ENCODE data around the gene ANKRD66.

ANKRD66 gene

DNA sequence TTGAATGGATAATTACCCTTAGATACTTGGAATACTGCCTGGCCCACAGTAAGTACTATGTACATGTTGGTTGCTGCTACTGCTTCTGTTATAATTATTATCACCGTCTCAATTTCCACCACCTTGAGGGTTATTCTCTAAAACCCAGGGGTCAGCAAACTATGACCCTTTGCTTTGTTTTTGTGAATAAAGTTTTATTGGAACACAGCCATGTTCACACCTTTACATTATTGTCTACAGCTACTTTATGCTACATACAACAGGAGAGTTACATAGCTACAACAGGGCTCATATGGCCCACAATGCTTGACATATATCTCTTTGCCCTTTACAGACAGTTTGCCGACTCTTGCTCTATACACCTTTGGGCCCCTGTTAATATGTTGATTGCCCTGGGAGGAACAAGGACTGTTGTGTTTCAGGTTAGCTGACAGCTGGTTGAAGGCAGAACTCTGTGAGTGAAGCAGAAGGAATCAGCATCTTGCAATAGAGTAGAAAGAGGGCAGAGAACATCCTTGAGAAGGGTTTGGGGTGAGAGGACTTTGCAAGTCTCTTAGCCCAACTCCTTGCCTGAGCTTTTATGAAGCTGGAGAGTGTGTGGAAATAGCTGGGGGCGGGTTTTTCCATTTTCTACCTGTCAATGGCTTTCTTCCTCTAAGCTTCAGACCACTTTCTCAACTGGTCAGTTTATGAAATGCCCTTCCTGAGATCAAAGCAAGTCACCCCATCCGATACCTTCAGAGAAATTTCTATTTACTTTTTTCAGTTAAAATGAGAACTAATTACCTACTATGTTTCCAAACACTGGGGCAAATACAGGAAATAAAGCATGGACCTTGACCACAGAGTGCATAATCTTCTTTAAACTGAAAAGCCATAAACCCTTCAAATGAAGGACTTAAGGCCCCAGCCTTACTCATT lies 43.0 kb downstream of the ANKRD66 start:
- no peaks in the 10 kb centered on the region for H3K36me3 Mint-ChIP-seq (ENCODE audit: low read depth)

GRCh38 chr6:46790355-46790874 lies 43.7 kb downstream of the ANKRD66 start:
- Mint-ChIP-seq H3K36me3 (ENCODE audit: low read depth) (no peaks in the 10 kb centered on the region), H3K4me3 (no peak overlapping the region), H3K9me3 (no peaks in the 10 kb centered on the region), H3K4me1 (ENCODE audit: low read depth) (no peaks in the 10 kb centered on the region), H3K27me3 (no peaks in the 10 kb centered on the region), H3K27ac (no peak overlapping the region)
- intact Hi-C loops (cut with micrococcal nuclease) = no loop called here

More for the DNA sequence above, 43.0 kb downstream of the ANKRD66 start:
- intact Hi-C loops (cut with micrococcal nuclease) = no loop called here
- Mint-ChIP-seq H3K4me1 (ENCODE audit: low read depth) (no peaks in the 10 kb centered on the region), H3K27ac (no peak overlapping the region), H3K9me3 (no peaks in the 10 kb centered on the region), H3K4me3 (no peak overlapping the region), H3K27me3 (no peaks in the 10 kb centered on the region)

DNA sequence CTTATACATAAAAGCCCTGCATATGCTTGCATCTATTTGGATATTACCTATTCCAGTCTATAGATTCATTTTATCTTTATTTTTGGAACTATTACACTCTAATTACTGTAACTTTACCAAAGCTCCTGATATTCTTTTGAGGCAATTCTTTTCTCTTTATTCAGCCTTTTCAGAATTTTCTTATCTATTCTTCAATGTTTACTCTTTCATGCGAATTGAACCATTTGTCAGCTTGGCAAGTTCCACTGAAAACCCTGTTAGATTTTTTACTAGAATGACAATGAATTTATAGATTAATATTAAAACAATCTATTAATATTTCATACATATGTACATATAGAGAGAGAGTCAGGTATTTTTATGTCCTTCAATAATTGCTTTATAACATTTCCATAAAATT lies 45.9 kb downstream of the ANKRD66 start:
- no peak overlapping the region for H3K27ac Mint-ChIP-seq
- H3K4me3 Mint-ChIP-seq = no peak overlapping the region
- H3K27me3 Mint-ChIP-seq = no peaks in the 10 kb centered on the region
- H3K36me3 Mint-ChIP-seq (ENCODE audit: low read depth) = no peaks in the 10 kb centered on the region
- H3K9me3 Mint-ChIP-seq = peaks cover 2% of the 10 kb centered on the region
- no peaks in the 10 kb centered on the region for H3K4me1 Mint-ChIP-seq (ENCODE audit: low read depth)
- intact Hi-C loops (cut with micrococcal nuclease) = no loop called here

DNA sequence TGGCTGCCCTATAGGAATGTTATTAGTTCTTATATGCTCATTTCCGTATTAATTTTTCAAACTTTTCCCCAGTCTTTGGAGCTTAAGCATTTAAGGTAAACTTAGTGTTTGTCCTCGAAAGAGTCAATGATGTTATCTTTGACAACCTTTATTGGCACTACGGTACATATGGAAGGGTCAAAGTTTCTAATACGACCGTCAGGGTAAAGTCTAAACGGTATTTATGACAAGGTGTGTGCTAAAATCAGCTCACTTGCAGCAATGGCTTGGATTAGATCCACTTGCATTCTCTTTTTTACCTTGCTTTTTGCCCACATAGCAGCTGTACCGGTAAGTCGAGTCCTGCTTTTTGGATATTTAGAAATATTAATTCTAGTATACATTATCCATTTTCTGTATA lies 46.4 kb downstream of the ANKRD66 start, which contains the start of gene MEP1A:
Gene MEP1A (plus strand): TSS at position 252 of the 400 bp plus-strand sequence. CDS start 10 bp downstream, at position 262.
- Mint-ChIP-seq H3K36me3 (ENCODE audit: low read depth) (no peaks in the 10 kb centered on the region), H3K4me3 (no peak within 1 kb of the TSS)

DNA sequence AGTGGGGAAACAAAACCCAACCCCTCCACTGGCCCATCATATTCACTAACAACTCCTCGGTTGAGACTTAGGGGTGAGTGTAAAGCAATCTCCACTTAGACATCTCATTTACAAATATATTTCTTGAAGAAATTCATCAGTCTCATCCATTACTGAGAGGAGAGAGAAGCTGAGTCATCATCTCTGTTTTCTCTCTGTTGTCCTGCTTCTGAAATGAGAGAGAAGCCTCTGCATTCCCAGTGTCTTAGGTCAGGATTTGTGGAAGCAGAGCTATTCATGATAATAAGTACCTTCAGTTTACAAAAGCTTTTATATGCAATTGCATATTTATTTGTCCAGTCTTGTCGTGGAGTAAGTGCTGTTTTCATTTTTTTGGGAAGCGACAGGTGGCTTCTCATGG lies 47.3 kb downstream of the ANKRD66 start:
- Mint-ChIP-seq H3K36me3 (ENCODE audit: low read depth) (no peaks in the 10 kb centered on the region), H3K9me3 (peaks cover 8% of the 10 kb centered on the region), H3K27me3 (no peaks in the 10 kb centered on the region), H3K4me1 (ENCODE audit: low read depth) (no peaks in the 10 kb centered on the region), H3K4me3 (no peak overlapping the region), H3K27ac (no peak overlapping the region)
- intact Hi-C loops (cut with micrococcal nuclease) = no loop called here

More for the DNA sequence above, 46.4 kb downstream of the ANKRD66 start, which contains the start of gene MEP1A:
- no peaks in the 10 kb centered on the region for H3K4me1 Mint-ChIP-seq (ENCODE audit: low read depth)
- H3K27me3 Mint-ChIP-seq = no peaks in the 10 kb centered on the region
- H3K9me3 Mint-ChIP-seq = peaks cover 7% of the 10 kb centered on the region
- intact Hi-C loops (cut with micrococcal nuclease) = no loop called here
- no peak within 1 kb of the TSS for H3K27ac Mint-ChIP-seq

DNA sequence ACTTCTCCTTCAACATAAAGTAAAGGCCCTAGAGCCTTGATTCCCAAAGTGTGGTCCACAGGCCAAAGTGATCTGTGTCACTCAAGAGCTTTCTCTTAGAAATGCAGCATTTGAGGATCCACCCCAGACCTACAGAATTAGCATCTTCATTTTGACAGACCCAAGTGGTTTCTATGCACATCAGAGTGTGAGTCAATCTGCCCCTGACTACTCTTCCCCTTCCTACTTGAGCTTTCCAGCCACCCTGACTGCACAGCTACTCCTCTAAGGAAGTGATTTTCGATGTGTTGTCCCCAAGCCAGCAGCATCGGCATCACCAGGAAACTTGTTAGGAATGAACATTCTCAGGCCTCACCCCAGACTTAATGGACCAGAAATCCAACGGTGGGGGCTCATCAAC lies 49.1 kb downstream of the ANKRD66 start:
- no peak overlapping the region for H3K27ac Mint-ChIP-seq

DNA sequence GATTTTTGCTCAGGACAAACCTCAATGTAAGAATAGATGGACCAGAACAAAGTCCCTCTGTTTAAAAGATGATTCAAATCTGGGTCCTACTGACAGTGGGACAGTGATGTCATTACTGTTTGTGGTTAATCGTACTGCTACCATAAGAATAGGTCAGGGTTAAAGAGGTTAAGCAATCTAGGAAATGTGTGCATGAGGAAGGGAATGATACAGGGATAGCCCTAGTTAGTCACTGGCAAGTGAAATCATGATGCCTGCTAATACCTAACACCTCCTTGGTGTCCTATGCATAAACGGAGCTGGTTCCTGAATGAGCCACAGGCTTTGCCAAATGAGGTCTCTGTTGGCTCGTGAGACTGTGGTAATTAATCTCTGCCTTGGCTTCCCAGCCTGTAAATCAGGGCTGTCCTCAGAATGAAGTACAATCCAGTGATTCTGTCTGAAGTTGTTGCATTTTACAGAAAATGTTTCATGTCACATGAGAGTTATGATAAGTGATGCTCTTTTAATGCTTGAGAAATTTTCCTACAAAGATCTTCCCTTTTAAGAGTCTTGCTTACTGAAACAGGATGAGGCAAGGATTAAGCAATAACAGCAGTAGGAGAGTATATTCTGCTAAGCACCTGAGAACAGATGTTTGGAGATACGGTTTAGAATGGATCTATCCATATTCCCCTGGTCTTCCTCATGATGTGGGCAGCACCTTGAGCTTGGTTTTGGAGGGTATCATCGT lies 50.3 kb downstream of the ANKRD66 start:
- intact Hi-C loops (cut with micrococcal nuclease) = no loop called here
- Mint-ChIP-seq H3K36me3 (ENCODE audit: low read depth) (no peaks in the 10 kb centered on the region), H3K4me1 (ENCODE audit: low read depth) (no peaks in the 10 kb centered on the region), H3K4me3 (no peak overlapping the region), H3K27me3 (no peaks in the 10 kb centered on the region), H3K9me3 (peaks cover 8% of the 10 kb centered on the region), H3K27ac (no peak overlapping the region)

More for the DNA sequence above, 49.1 kb downstream of the ANKRD66 start:
- Mint-ChIP-seq H3K27me3 (no peaks in the 10 kb centered on the region), H3K9me3 (peaks cover 8% of the 10 kb centered on the region), H3K4me1 (ENCODE audit: low read depth) (no peaks in the 10 kb centered on the region), H3K36me3 (ENCODE audit: low read depth) (no peaks in the 10 kb centered on the region), H3K4me3 (no peak overlapping the region)
- intact Hi-C loops (cut with micrococcal nuclease) = no loop called here

DNA sequence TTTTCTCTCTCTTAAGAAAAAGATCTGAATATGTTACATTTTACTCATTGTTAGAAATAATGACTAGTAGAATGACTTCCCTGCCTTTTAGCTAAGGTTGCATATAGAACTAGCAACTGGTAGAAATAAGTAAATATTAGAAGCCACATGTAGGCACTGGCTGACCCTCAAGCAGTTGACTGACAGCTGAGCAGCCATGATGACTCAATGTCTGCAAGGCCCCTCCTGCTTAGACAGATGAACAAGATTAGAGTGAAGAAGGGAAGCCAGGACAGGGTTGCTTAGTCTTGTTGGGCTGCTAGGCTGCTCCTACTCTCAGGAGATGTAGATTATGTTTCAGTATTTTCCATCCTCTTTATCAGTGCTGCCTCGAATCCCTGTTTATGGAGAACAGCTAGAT lies 52.9 kb downstream of the ANKRD66 start:
- H3K27ac Mint-ChIP-seq = no peak overlapping the region

DNA sequence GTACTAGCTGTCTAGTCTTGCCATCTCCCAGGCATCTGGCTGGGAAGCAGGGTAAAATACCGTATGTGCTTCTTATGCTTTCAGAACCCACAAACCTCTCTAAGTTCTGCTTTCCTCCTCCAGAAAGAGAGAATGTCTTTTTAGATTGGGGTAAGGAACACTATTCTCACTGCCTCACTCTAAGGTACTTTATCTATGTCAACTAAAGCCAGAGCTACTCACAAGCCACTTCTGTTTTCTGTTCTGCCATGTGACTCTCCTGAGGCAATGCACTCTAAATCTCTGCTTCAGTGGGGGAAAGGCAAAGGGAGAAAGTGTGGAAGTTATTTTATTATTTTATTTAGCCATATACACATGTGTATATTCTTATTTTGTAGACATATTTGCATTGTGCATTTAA lies 62.1 kb downstream of the ANKRD66 start:
- Mint-ChIP-seq H3K27ac (no peak overlapping the region), H3K4me3 (no peak overlapping the region), H3K36me3 (ENCODE audit: low read depth) (no peaks in the 10 kb centered on the region), H3K9me3 (peaks cover 8% of the 10 kb centered on the region), H3K4me1 (ENCODE audit: low read depth) (peaks cover 4% of the 10 kb centered on the region), H3K27me3 (peaks cover 4% of the 10 kb centered on the region)
- intact Hi-C loops (cut with micrococcal nuclease) = no loop called here

More for the DNA sequence above, 52.9 kb downstream of the ANKRD66 start:
- intact Hi-C loops (cut with micrococcal nuclease) = no loop called here
- Mint-ChIP-seq H3K4me3 (no peak overlapping the region), H3K9me3 (peaks cover 8% of the 10 kb centered on the region), H3K4me1 (ENCODE audit: low read depth) (no peaks in the 10 kb centered on the region), H3K36me3 (ENCODE audit: low read depth) (no peaks in the 10 kb centered on the region), H3K27me3 (no peaks in the 10 kb centered on the region)
